SH-SY5Y (cell line): ENCODE measurements around the gene SLN.

Experiments
- GATA2 ChIP-seq: IDR thresholded peaks from 2 replicates; pipeline ENCODE4 v1.6.1; 2011; ENCODE audit warnings: mild to moderate bottlenecking, low read depth, low read length
- GATA3 ChIP-seq: IDR thresholded peaks from 2 replicates; pipeline ENCODE4 v1.6.1; 2011; ENCODE audit warnings: low read depth, mild to moderate bottlenecking, low read length, moderate library complexity

DNA sequence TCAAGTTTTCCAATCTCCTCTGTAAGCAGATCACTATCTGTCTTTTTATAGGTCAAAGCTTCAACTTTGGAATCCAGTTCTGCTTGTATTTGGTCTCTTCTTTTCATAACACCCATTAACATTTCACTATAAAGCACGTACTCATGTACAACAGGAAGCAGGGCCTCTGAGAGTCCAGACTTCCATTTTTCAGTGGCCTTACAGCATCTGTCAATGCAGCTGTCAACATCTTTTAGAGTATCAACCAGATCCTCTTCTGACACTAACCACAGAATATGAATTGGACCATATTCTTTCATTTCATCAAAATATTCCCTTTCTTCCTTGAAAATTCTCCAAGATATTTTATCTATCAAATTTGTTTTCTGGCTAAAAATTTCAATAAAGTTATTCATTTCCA is 24.7 kb upstream of the SLN start:
- TF ChIP-seq GATA2: no peak
- no peak for TF ChIP-seq GATA3
